ENCODE measurements around the gene MCC.

- TF ChIP-seq OSR1 (CRISPR knock-in tag; IDR thresholded peaks at IDR 0.05): no peak
- TF ChIP-seq CSDC2 (CRISPR knock-in tag; IDR thresholded peaks at IDR 0.05): no peak
- no peak for TF ChIP-seq ESRRG (CRISPR knock-in tag; IDR thresholded peaks at IDR 0.05)
- TF ChIP-seq BACH2 (CRISPR knock-in tag; IDR thresholded peaks at IDR 0.05; ENCODE audit: borderline replicate concordance): no peak
- TF ChIP-seq PPARA (CRISPR knock-in tag; IDR thresholded peaks at IDR 0.05; ENCODE audit: borderline replicate concordance): no peak
- TF ChIP-seq ZFP3 (CRISPR knock-in tag; IDR thresholded peaks at IDR 0.05): no peak
- TF ChIP-seq ARNTL (CRISPR knock-in tag; IDR thresholded peaks at IDR 0.05; ENCODE audit: borderline replicate concordance, low read depth): no peak
Observed at GRCh38 chr5:113110117-113110516, 378.1 kb downstream of the MCC start.
